KG1 (cell line): ENCODE results near the gene RPL28.
"Not testable (repeated sequence)": the region's sequence is repeated elsewhere in the genome, so short reads cannot be mapped to it uniquely, and the experiment has no call there.

Experiments
- DNase-seq: peaks from one replicate; lab custom pipeline; 2025; lab: John Stamatoyannopoulos, UW

RPL28 gene

DNA sequence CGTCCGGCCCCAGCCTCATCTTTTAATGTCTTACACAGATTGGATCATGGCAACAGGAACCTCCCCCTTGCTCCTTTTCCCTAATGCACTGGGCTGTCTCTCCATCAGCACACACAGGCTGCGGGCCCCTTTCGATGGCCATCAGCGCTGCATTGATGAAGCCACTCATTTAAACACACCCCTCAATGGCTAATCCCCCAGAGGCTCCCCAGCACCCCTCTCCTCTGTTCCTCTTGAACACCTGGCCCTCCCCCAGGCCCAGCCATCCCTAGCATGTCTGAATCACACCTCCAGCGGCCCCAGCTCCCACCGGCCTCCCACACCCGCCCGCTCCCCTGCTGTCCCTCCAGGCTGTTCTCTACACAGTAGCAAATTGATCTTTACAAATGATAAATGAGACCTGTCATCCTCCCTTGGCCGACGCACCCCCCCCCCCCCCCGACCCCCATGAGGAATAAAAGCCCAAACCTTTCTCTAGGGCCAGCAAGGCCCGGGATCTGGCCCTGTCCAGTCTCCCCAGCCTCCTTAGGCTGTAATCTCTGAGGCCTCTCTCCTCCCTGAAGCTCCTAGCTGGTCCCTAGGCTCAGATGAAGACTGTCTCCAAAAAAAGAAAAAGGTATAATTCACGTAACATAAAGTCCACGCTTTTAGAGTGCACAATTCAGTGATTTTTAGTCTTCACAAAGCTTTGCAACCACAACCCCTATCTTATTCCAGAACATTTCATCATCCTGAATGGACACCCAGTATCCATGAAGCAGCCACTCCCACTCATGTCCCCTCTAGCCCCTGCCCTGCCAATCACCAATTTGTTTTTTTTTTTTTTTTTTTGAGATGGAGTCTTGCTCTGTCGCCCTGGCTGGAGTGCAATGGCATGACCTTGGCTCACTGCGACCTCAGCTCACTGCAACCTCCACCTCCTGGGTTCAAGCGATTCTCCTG is 7.4 kb downstream of the RPL28 start:
- no peak for DNase-seq

DNA sequence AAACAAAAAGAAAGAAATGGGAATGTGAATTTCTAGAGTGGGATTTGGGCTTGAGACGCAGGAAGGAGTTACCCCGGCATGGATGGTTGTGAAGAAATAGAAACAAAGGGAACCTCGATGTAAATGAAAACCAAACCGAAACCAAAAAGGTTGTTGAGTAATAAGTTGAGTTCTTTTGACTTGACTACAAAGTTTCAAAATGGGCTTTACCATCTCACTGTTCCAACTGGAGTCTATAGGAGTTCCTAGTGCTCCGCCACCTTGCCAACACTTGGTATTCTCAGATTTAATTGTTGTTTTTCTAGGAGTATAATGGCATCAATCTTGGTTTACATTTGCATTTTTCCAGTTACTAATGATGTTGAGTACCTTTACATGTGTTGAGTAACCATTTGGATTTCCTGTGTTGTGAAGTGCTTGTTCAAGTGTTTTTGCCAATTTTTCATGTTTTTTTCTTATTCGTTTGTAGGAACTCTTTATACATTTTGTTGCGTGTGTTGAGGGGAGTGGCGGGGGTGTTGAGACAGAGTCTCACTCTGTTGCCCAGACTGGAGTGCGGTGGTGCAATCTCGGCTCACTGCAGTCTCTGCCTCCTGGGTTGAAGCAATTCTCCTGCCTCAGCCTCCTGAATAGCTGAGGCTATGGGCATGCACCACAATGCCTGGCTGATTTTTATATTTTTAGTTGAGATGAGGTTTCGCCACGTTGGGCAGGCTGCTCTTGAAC is 12.6 kb downstream of the RPL28 start:
- no peak for DNase-seq

- DNase-seq, result no peak
Observed at GRCh38 chr19:55400281-55401087, 14.8 kb downstream of the RPL28 start.

- DNase-seq, result not testable (repeated sequence)
Observed at GRCh38 chr19:55401390-55401789, 15.7 kb downstream of the RPL28 start.

DNA sequence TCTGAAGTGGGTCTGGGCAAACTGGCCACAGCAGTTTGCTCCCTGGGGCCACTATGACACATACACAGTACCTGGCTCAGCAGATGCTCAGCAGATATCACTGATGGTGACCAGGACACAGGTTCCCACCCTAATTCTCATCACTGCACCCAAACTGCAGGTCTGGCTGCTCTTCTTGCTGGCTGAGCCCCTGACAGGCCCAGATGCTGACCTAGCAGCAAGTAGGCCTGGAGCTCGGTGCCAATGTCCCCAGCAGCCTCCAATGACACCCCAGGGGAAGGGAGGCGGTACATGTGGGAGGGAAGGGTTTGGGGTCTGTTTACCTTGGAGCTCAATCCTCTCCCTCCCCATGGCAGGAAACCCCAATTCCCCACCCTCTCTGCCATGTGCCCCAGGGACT is 16.8 kb downstream of the RPL28 start:
- DNase-seq, result no peak

GRCh38 chr19:55405638-55406037 is 19.9 kb downstream of the RPL28 start:
- DNase-seq, result no peak

GRCh38 chr19:55406091-55406825 is 20.5 kb downstream of the RPL28 start:
- no peak for DNase-seq

DNA sequence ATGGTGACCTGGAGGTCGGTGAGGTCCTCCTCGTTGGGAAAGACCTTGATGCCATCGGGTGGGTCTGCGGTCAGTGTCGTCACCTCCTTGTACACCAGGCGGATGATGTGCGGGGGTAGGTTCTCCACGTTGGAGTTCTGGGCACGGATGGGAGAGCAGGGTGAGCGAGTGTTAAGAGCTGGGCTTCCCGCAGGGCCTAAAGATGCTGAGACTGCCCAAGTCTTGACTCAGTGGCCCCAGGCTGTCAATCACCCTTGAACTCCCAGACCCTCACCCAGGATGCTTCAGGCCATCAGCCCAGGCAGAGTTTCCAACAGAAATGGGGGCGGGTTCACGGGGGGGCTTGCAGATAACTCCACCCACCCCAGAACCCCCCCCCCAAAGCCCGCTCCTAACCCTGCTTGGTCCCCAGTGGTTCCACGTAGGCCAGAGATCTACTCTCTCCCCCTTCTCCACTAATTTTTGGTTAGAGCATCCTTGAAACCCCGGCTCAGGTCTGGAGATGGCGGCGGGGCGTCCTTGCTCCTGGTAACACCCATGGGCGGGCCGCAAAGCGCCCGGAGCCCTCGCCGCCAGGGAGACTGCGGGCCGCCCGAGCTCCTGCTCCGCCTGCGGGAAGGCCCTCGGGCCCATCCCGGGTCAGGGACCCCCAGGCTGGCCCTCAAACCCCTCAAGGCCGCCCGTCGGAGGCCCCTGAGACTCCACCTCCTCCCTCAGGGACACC is 21.3 kb downstream of the RPL28 start:
- DNase-seq, result no peak

DNA sequence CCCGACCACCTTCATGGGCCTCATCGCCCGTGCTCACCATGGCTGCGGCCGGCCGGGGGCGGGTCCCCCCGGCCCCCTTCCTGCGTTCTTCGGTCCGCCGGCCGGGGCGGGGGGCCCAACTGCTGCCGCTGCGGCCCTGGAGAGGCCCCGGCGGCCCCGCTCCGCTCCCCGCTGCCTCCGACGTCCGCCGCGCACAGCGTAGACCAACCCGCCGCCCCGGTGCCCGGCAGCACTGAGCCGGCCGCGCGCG is 21.7 kb downstream of the RPL28 start, which contains the start of gene UBE2S:
UBE2S (minus strand) TSS at position 239 of the 250 bp plus-strand sequence; CDS start at position 40, 199 bp downstream.
- not testable (repeated sequence) for DNase-seq

DNA sequence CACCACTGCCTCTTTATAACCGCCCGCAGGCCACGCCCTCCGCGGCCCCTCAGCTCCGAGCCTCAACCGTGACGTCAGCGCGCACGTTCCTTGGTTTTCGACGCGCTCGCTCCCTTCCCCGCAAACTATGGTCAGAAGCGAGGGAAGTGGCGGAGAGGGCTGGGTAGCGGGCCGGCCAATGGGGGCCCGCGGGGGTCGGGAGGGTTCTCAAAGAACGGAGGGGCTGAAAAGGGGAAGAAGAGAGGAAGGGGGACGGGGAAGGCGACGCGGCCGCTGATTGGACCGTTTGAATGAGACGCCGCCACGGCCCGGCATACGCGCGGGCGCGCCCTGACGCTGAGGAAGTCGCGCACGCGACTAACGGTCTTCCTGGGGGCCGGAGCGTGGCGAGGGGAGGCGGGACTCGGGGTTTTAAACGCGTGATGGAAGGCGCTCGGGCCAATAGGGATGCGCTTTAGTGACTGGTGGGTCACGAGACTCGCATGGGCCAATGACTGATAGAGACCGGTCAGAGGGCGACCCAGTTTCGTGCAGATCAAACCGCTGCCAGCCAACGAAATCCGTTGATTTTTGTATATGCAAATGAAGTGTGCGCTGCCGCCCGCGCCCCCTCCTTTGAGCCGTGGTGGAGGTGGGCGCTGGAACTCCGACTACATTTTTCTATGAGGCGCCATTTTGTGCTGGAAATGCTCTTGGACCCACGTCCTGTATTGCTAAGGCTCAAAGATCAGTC is 22.2 kb downstream of the RPL28 start:
- DNase-seq, result peak; percentile 100

DNA sequence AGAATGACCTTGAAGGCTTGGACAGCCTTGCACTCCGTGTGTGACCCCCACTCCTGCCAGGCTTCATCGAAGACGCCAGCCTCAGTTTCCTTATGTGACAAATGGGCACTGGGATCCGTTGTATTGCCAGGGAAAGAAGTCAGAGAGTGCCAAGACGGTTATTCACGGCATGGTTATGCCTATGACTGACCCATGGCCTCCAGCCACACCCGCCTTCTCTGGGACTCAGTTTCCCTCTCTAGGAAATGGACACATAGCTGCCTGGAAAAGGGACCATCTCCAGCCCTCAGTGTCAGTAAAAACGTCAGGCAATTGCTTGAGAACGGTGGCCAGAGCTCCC is 22.8 kb downstream of the RPL28 start:
- no peak for DNase-seq

DNA sequence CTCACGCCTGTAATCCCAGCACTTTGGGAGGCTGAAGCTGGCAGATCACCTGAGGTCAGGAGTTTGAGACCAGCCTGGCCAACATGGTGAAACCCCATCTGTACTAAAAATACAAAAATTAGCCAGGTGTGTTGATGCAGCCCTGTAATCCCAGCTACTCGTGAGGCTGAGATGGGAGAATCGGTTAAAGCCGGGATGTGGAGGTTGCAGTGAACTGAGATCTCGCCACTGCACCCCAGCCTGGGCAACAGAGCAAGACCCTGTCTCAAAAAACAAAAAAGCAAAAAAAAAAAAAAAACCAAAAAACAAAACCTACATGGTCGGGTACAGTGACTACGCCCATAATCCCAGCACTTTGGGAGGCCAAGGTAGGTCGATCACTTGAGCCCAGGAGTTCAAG is 23.4 kb downstream of the RPL28 start:
- not testable (repeated sequence) for DNase-seq

DNA sequence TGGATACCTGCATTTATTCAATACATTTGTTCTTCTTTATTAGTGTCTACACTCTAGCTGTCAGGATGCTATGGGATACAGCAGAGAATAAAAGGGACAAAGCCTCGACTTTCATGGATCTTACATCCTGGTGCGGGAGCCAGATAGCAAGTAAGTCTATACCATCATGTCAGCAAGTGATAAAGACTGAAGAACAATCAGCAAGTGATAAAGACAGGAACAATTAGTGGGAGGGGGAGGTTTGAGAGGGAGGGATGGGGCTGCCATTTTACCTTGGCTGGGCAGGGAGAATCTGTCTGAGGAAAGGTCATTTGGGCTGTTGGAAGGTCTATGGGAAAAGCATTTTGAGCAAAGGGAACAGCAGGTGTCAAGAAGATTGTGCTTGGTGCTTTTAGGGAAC is 24.4 kb downstream of the RPL28 start:
- DNase-seq, result no peak

DNA sequence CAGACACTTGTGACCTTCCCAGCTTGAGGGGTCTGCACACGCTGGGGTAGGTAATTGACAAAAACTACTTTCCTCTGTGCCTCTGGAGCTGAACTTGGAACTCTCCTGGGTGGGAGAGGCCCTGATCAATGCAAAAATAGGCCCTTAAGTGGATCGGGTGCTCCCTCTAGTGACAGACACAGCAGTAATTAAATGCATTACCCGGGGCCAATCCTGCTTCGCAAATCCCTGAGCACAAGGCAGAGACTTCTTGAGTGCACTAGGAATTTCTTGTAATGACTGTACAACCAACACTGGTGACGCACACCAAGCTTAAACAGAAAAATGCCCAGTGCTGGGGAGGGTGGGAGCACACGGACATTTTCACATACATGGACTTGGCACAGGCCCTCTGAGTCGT is 32.5 kb downstream of the RPL28 start:
- peak; percentile 66 for DNase-seq

DNA sequence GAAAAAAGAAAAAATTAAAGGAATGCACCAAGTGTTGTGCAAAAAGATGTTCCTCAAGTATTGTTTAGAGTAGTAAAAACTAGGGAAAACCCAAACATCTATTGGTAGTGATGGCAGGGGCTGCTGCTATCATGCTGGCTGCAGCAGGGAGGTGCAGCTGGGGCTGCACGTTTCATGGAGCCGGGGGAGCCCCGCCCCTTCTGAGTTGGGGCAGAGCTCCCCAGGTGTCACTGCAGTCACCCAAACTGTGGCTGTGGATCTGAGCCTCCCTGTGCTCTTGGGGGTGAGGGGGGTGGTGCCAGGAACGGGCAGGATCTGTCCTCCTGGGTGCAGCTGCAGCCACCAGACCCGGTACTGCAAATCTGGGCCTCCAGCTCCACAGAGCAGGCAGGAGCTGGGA is 33.4 kb downstream of the RPL28 start:
- DNase-seq, result no peak

DNA sequence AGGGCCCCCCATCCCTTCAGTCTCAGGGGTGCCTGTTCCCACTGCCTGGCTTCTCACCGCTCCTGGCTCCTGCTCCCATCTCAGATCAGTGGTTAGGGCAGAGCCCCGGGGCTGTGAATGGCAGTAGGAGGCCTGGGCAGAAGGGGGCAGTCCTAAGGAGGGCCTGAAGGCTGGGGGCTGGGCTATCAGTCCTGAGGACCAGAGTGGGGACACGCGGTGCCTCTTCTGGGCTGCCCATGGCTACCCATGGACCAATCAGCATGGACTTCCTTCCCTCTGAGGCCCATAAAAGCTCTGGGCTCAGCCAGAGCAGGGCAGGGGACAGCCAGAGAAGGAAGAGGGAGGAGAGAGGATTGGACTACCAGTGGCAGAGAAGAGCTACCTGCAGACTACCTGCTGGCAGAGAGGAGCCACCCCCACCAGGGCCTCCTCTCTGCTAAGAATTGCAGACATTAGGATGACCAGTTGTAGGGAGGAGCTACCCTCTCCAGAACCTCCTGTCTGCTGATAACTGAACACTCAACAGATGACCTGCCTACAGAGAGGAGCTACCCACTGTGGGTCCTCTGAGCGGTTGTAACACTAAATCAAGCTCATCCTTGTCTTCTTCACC is 34.0 kb downstream of the RPL28 start:
- no peak for DNase-seq

- DNase-seq, result peak; percentile 41
Observed at GRCh38 chr19:55421281-55421680, 35.5 kb downstream of the RPL28 start.

GRCh38 chr19:55423225-55424005 is 37.7 kb downstream of the RPL28 start:
- no peak for DNase-seq

- no peak for DNase-seq
Observed at GRCh38 chr19:55424518-55424917, 38.8 kb downstream of the RPL28 start.
